Endothelial cell of umbilical vein (primary cell): Measurements from ENCODE around the gene LRP10. TPM values are rescaled to one million over a fixed set of nuclear protein-coding genes. Genes with fewer than 3 reads are reported as not detected.
A peak's percentile ranks its signal among the peaks of the same experiment; 100 is the strongest.

ENCODE experiments used
- BruUV-seq: library from RNA; stranded (reverse); fragments of 400-500 nt; replicated peaks from 2 replicates; lab custom pipeline; 2021; lab: Mats Ljungman, UMichigan
- CTCF ChIA-PET: fragments of 300-600, 350-600 bp; sonication (Branson Sonifier 250); formaldehyde crosslinking; loops from one replicate; lab custom pipeline; 2021; ENCODE audit warnings: antibody characterized with exemption, inconsistent platforms; lab: Charles Lee
- POLR2A ChIA-PET: fragments of 300-600, 350-600 bp; sonication (Branson Sonifier 250); formaldehyde crosslinking; loops from one replicate; lab custom pipeline; 2021; ENCODE audit warnings: antibody characterized with exemption, inconsistent platforms; lab: Charles Lee
- DNase-seq: peaks from one replicate; pipeline ENCODE4 v3.0.0-alpha.2; 2011; ENCODE audit warnings: low read depth, low spot score
- FAIRE-seq: peaks from 2 replicates; lab custom pipeline; 2011; peaks lifted over from hg19 to GRCh38; lab: Jason Lieb, UNC
- H2AFZ ChIP-seq: 2 replicates; pipeline ENCODE4 v1.6.0; 2012; ENCODE audit warnings: low read depth, low read length, control low read depth, inconsistent platforms
- H3K27ac ChIP-seq: 2 replicates; pipeline ENCODE4 v1.5.1; 2011; ENCODE audit warnings: low read depth, mild to moderate bottlenecking, control low read depth, low read length, moderate library complexity; ENCODE audit not compliant: insufficient read depth
- H3K27me3 ChIP-seq, 2 experiments: 2 replicates each; pipeline versions ENCODE4 v1.6.0 to v1.6.1; 2011; ENCODE audit warnings: low read length in 2 of 2, mixed read lengths in 1 of 2; ENCODE audit not compliant: control insufficient read depth in 2 of 2, insufficient read depth in 2 of 2
- H3K36me3 ChIP-seq, 2 experiments: 2 replicates in 1 of 2; 3 replicates in 1 of 2; pipeline ENCODE4 v1.5.1; 2011; ENCODE audit warnings: low read length in 2 of 2, mild to moderate bottlenecking in 1 of 2, moderate library complexity in 1 of 2; ENCODE audit not compliant: control insufficient read depth in 2 of 2, insufficient read depth in 2 of 2; ENCODE audit errors: extremely low read depth in 1 of 2
- H3K4me1 ChIP-seq: 3 replicates; pipeline ENCODE4 v1.5.1; 2011; ENCODE audit warnings: mild to moderate bottlenecking, low read length; ENCODE audit not compliant: control insufficient read depth, insufficient read depth; ENCODE audit errors: extremely low read depth
- H3K4me2 ChIP-seq: 2 replicates; pipeline ENCODE4 v1.6.1; 2011; ENCODE audit warnings: low read length, control low read depth, mixed read lengths; ENCODE audit not compliant: insufficient read depth
- H3K4me3 ChIP-seq, 3 experiments: fragments of 200-600 bp in 1 of 3; sonication (generic), shearing (Covaris generic) in 1 of 3; replicated peaks in 1 of 3; 2 replicates each; pipeline ENCODE4 v1.5.1; 2011 to 2016; ENCODE audit warnings: control low read depth in 3 of 3, low read length in 3 of 3, mild to moderate bottlenecking in 2 of 3, inconsistent platforms in 1 of 3, low read depth in 1 of 3, moderate library complexity in 1 of 3; ENCODE audit not compliant: insufficient read depth in 1 of 3
- H3K79me2 ChIP-seq: 2 replicates; pipeline ENCODE4 v1.6.0; 2012; ENCODE audit warnings: low read length, inconsistent platforms; ENCODE audit not compliant: control insufficient read depth, insufficient read depth
- H3K9ac ChIP-seq: replicated peaks from 2 replicates; pipeline ENCODE3; 2011; ENCODE audit warnings: low read length, control low read depth; ENCODE audit not compliant: insufficient read depth; ENCODE audit errors: extremely low read depth
- H3K9me1 ChIP-seq: replicated peaks from 3 replicates; pipeline ENCODE4 v1.6.0; 2011; ENCODE audit warnings: mild to moderate bottlenecking, low read length; ENCODE audit not compliant: control insufficient read depth, insufficient read depth; ENCODE audit errors: extremely low read depth
- H3K9me3 ChIP-seq: replicated peaks from 2 replicates; pipeline ENCODE4 v1.5.1; 2012; ENCODE audit warnings: low read length, inconsistent platforms; ENCODE audit not compliant: control insufficient read depth, insufficient read depth
- H4K20me1 ChIP-seq: replicated peaks from 2 replicates; pipeline ENCODE3; 2011; ENCODE audit warnings: mild to moderate bottlenecking, low read length; ENCODE audit not compliant: control insufficient read depth, insufficient read depth; ENCODE audit errors: extremely low read depth
- CTCF ChIP-seq, 2 donors: IDR thresholded peaks; 1 replicate in 1 of 2; 2 replicates in 1 of 2; pipeline ENCODE4 v1.5.1; 2011; ENCODE audit warnings: low read length in 2 of 2, mild to moderate bottlenecking in 2 of 2, moderate library complexity in 2 of 2, control low read depth in 1 of 2, inconsistent platforms in 1 of 2, low read depth in 1 of 2; ENCODE audit not compliant: insufficient read depth in 1 of 2; ENCODE audit errors: extremely low read depth in 1 of 2
- GATA2 ChIP-seq: IDR thresholded peaks from 2 replicates; pipeline ENCODE4 v1.7.0; 2011; ENCODE audit warnings: low read depth, mild to moderate bottlenecking, moderate library complexity, mixed read lengths, low read length; ENCODE audit not compliant: insufficient read length, insufficient read depth
- MAX ChIP-seq: IDR thresholded peaks from 2 replicates; pipeline ENCODE4 v1.6.1; 2011; ENCODE audit not compliant: insufficient read depth, insufficient read length
- POLR2A ChIP-seq: IDR thresholded peaks from 2 replicates; pipeline ENCODE4 v1.6.1; 2012; ENCODE audit warnings: low read depth, mild to moderate bottlenecking, control low read depth, low read length
- dilution Hi-C: fragments of 300-500 bp; cut with MboI; formaldehyde crosslinking; loops from one replicate; pipeline ENCODE4 v1.15.0; 2019; ENCODE audit warnings: low sequenced_read_pairs; ENCODE audit not compliant: extremely low pct_ligation_motif_present
- intact Hi-C: fragments of 100-400 bp; cut with micrococcal nuclease; formaldehyde crosslinking; loops from one replicate; pipeline ENCODE4 v1.10.0; 2022
- polyA plus RNA-seq, 4 experiments: library from polyadenylated mRNA; depleted of rRNA in 3 of 4; stranded (reverse) in 3 of 4; unstranded in 1 of 4; fragments of >200 nt; gene quantifications; 2 replicates each; pipeline versions ENCODE4 v1.2.1 to v1.2.3, GENCODE V29; 2011 to 2012; ENCODE audit warnings: missing spikeins in 1 of 4
- total RNA-seq: library from RNA; stranded (reverse); gene quantifications from 2 replicates; pipeline ENCODE4 v1.2.3, GENCODE V29; 2021

LRP10 gene
- total and polyA plus RNA-seq, 2 donors (not counting 3 experiments of a cell fraction or from before 2014, with no cell fraction given) = 123 to 157 TPM

- TSS peak; percentile 17 for BruUV-seq
- Histone ChIP-seq H4K20me1 (no peaks in the 10 kb centered on the region), H3K9me3 (no peaks in the 10 kb centered on the region), H3K4me3 (peak overlapping the region; percentile 68 to 78 (median 76)), H3K79me2 (peaks cover 15% of the 10 kb centered on the region), H3K9ac (peak overlapping the region; percentile 93), H3K27me3 (no peaks in the 10 kb centered on the region), H2AFZ (peak overlapping the region; percentile 97), H3K4me2 (peak overlapping the region; percentile 97), H3K9me1 (no peaks in the 10 kb centered on the region), H3K4me1 (peaks cover 18% of the 10 kb centered on the region), H3K36me3 (peaks cover 13 to 31% of the 10 kb centered on the region in 2 experiments), H3K27ac (peak overlapping the region; percentile 89)
- ChIA-PET CTCF (interaction anchor here (0.6 to 4.7 kb wide), 21 partner anchors 10 to 317 kb away, joined by 3 to 75 read pairs (median 9); partner anchors contain the start of genes MMP14, PRMT5, RBM23 and REM2), POLR2A (interaction anchor here (0.5 to 0.7 kb wide), 3 partner anchors 17 to 257 kb away, joined by 3 to 4 read pairs (median 3); no protein-coding TSS in a partner anchor)
- FAIRE-seq = peak; percentile 82
- intact Hi-C loops = loop anchor here (1.0 kb wide), 5 partner anchors 12 to 315 kb away; partner anchors contain the start of gene DAD1
- TF ChIP-seq GATA2 (no peak), MAX (no peak), POLR2A (peak; percentile 59), CTCF (IDR thresholded peaks at IDR 0.05; ENCODE audit: extremely low read depth in 1 of 2, insufficient read depth in 1 of 2, low read depth in 1 of 2, low read length in 2 of 2) (peak; percentile 90 to 97)
- DNase-seq = peak; percentile 87
- dilution Hi-C loops = no loop called here
These were observed 693 bp downstream of the LRP10 start for GRCh38 chr14:22872033-22872832.
